Parathyroid adenoma (tissue), 2 donors: Measurements from ENCODE around the gene BEND5.
A peak's percentile ranks its signal among the peaks of the same experiment; 100 is the strongest.

Source experiments
- H2AFZ ChIP-seq: fragments of 300-600 bp; sonication (generic); one replicate; pipeline ENCODE4 v1.7.0; 2017; ENCODE audit warnings: antibody characterized with exemption, mild to moderate bottlenecking
- H3K27ac ChIP-seq: fragments of 300-600 bp; sonication (generic); one replicate; pipeline ENCODE4 v1.7.0; 2017
- H3K27me3 ChIP-seq: fragments of 300-600 bp; sonication (generic); one replicate; pipeline ENCODE4 v1.7.0; 2017; ENCODE audit warnings: low read length; ENCODE audit not compliant: control insufficient read depth, insufficient read depth
- H3K36me3 ChIP-seq: fragments of 300-600 bp; sonication (generic); one replicate; pipeline ENCODE4 v1.7.0; 2017; ENCODE audit warnings: low read length; ENCODE audit not compliant: control insufficient read depth, insufficient read depth
- H3K4me1 ChIP-seq: fragments of 300-600 bp; sonication (generic); one replicate; pipeline ENCODE4 v1.7.0; 2017; ENCODE audit warnings: control low read depth
- H3K4me2 ChIP-seq: fragments of 300-600 bp; sonication (generic); one replicate; pipeline ENCODE4 v1.7.0; 2017; ENCODE audit warnings: low read length
- H3K4me3 ChIP-seq: fragments of 300-600 bp; sonication (generic); one replicate; pipeline ENCODE4 v1.7.0; 2017; ENCODE audit warnings: low read depth, low read length
- H3K79me2 ChIP-seq: fragments of 300-600 bp; sonication (generic); one replicate; pipeline ENCODE4 v1.7.0; 2017; ENCODE audit warnings: control low read depth
- H3K9ac ChIP-seq: fragments of 300-600 bp; sonication (generic); one replicate; pipeline ENCODE4 v1.7.0; 2017; ENCODE audit warnings: mild to moderate bottlenecking
- H3K9me3 ChIP-seq: fragments of 300-600 bp; sonication (generic); one replicate; pipeline ENCODE4 v1.7.0; 2017; ENCODE audit warnings: low read length; ENCODE audit not compliant: control insufficient read depth
- CTCF ChIP-seq: fragments of 300-600 bp; sonication (generic); IDR thresholded peaks from one replicate; pipeline ENCODE4 v1.7.0; 2017; ENCODE audit warnings: antibody characterized with exemption, mild to moderate bottlenecking
- donor health status: primary hyperparathyroidism.

Gene BEND5

GRCh38 chr1:48697066-48697707, 79.5 kb downstream of the BEND5 start:
- Histone ChIP-seq H3K36me3 (no peaks in the 10 kb centered on the region), H3K4me3 (no peak overlapping the region), H3K4me1 (no peaks in the 10 kb centered on the region), H3K4me2 (no peak overlapping the region), H3K9me3 (no peaks in the 10 kb centered on the region), H3K79me2 (no peaks in the 10 kb centered on the region), H3K9ac (no peak overlapping the region), H3K27me3 (no peaks in the 10 kb centered on the region), H3K27ac (no peak overlapping the region), H2AFZ (no peak overlapping the region)
- peak; percentile 80 for TF ChIP-seq CTCF

GRCh38 chr1:48695161-48695560, 81.5 kb downstream of the BEND5 start:
- Histone ChIP-seq H3K9me3 (no peaks in the 10 kb centered on the region), H3K36me3 (no peaks in the 10 kb centered on the region), H3K4me2 (no peak overlapping the region), H3K9ac (no peak overlapping the region), H3K27me3 (no peaks in the 10 kb centered on the region), H3K4me1 (no peaks in the 10 kb centered on the region), H3K79me2 (no peaks in the 10 kb centered on the region), H2AFZ (no peak overlapping the region), H3K27ac (no peak overlapping the region), H3K4me3 (no peak overlapping the region)
- TF ChIP-seq CTCF = no peak

- peak overlapping the region; percentile 21 for H3K4me2 ChIP-seq
- H3K4me1 ChIP-seq = no peaks in the 10 kb centered on the region
- H3K9ac ChIP-seq = no peak overlapping the region
- H3K36me3 ChIP-seq = no peaks in the 10 kb centered on the region
- no peaks in the 10 kb centered on the region for H3K79me2 ChIP-seq
- no peaks in the 10 kb centered on the region for H3K27me3 ChIP-seq
- no peak for TF ChIP-seq CTCF
- no peak overlapping the region for H3K27ac ChIP-seq
- no peaks in the 10 kb centered on the region for H3K9me3 ChIP-seq
- H3K4me3 ChIP-seq = no peak overlapping the region
- no peak overlapping the region for H2AFZ ChIP-seq
Observed at GRCh38 chr1:48693674-48694320, 82.9 kb downstream of the BEND5 start.

GRCh38 chr1:48693180-48693579, 83.5 kb downstream of the BEND5 start:
- TF ChIP-seq CTCF = no peak

GRCh38 chr1:48692235-48692634, 84.5 kb downstream of the BEND5 start:
- Histone ChIP-seq H3K9ac (no peak overlapping the region), H3K4me1 (no peaks in the 10 kb centered on the region), H3K79me2 (no peaks in the 10 kb centered on the region), H3K27me3 (no peaks in the 10 kb centered on the region), H3K4me2 (no peak overlapping the region), H3K36me3 (no peaks in the 10 kb centered on the region), H3K4me3 (no peak overlapping the region), H3K9me3 (no peaks in the 10 kb centered on the region), H2AFZ (no peak overlapping the region), H3K27ac (no peak overlapping the region)
- TF ChIP-seq CTCF = no peak

More at GRCh38 chr1:48693180-48693579, 83.5 kb downstream of the BEND5 start:
- Histone ChIP-seq H3K4me2 (peak overlapping the region; percentile 21), H3K9ac (no peak overlapping the region), H3K27ac (no peak overlapping the region), H3K4me1 (no peaks in the 10 kb centered on the region), H2AFZ (no peak overlapping the region), H3K9me3 (no peaks in the 10 kb centered on the region), H3K36me3 (no peaks in the 10 kb centered on the region), H3K27me3 (no peaks in the 10 kb centered on the region), H3K4me3 (no peak overlapping the region), H3K79me2 (no peaks in the 10 kb centered on the region)
